ENCODE results near the gene CTNNA2.

Gene CTNNA2

GRCh38 chr2:80579756-80580155 is 1066.9 kb downstream of the CTNNA2 start:
- Histone ChIP-seq H3K23ac (ENCODE audit: low read depth, low read length, poor library complexity) (no peak overlapping the region), H3K9me3 (replicated peaks in 1 of 2; ENCODE audit: control insufficient read depth in 2 of 2, insufficient read depth in 1 of 2, low read depth in 1 of 2, low read length in 2 of 2) (no peaks in the 10 kb centered on the region), H3K27ac (replicated peaks; ENCODE audit: low read length) (no peak overlapping the region), H3K79me1 (ENCODE audit: low read depth, low read length) (no peaks in the 10 kb centered on the region), H3K4me2 (ENCODE audit: insufficient read depth, low read length, poor library complexity, severe bottlenecking) (no peak overlapping the region), H3K18ac (ENCODE audit: low read length) (no peak overlapping the region), H4K91ac (ENCODE audit: low read depth, low read length, poor library complexity) (no peak overlapping the region), H3K4ac (ENCODE audit: low read length) (no peak overlapping the region), H2BK12ac (ENCODE audit: low read length) (no peak overlapping the region), H3K4me3 (ENCODE audit: low read length in 2 of 2) (no peak overlapping the region), H2AK5ac (ENCODE audit: low read depth, low read length) (no peak overlapping the region), H3K4me1 (ENCODE audit: control insufficient read depth in 2 of 2, insufficient read depth in 1 of 2, low read depth in 1 of 2, low read length in 2 of 2) (no peaks in the 10 kb centered on the region), H3K9ac (ENCODE audit: low read depth, low read length, poor library complexity) (no peak overlapping the region), H4K8ac (ENCODE audit: low read depth, low read length) (no peak overlapping the region), H2BK120ac (ENCODE audit: low read depth, low read length) (no peak overlapping the region), H2AFZ (ENCODE audit: low read length) (no peak overlapping the region), H2BK15ac (ENCODE audit: low read length) (no peak overlapping the region), H3K36me3 (replicated peaks in 1 of 2; ENCODE audit: control insufficient read depth in 2 of 2, insufficient read depth in 2 of 2, low read length in 2 of 2) (no peaks in the 10 kb centered on the region), H3K27me3 (ENCODE audit: control insufficient read depth in 3 of 3, insufficient read depth in 3 of 3, low read depth in 1 of 3, low read length in 3 of 3) (no peaks in the 10 kb centered on the region), H3K14ac (ENCODE audit: low read length) (no peak overlapping the region), H2BK5ac (ENCODE audit: low read length) (no peak overlapping the region)
- WGBS, 2 donors (ENCODE audit: extremely low coverage in 2 of 2, insufficient read length in 2 of 2, insufficient replicate concordance in 1 of 2), result no CpG with 5 or more reads among the region's 5 CpGs
- DNase-seq (ENCODE audit: low spot score), result no peak

GRCh38 chr2:80591233-80591632 is 1078.4 kb downstream of the CTNNA2 start:
- WGBS, 2 donors (ENCODE audit: extremely low coverage in 2 of 2, insufficient read length in 2 of 2, insufficient replicate concordance in 1 of 2), result no CpG with 5 or more reads among the region's 2 CpGs
- Histone ChIP-seq H3K9me3 (replicated peaks in 1 of 2; ENCODE audit: control insufficient read depth in 2 of 2, insufficient read depth in 1 of 2, low read depth in 1 of 2, low read length in 2 of 2) (no peaks in the 10 kb centered on the region), H4K91ac (ENCODE audit: low read depth, low read length, poor library complexity) (no peak overlapping the region), H3K79me1 (ENCODE audit: low read depth, low read length) (no peaks in the 10 kb centered on the region), H2BK120ac (ENCODE audit: low read depth, low read length) (no peak overlapping the region), H3K23ac (ENCODE audit: low read depth, low read length, poor library complexity) (no peak overlapping the region), H4K8ac (ENCODE audit: low read depth, low read length) (no peak overlapping the region), H3K36me3 (replicated peaks in 1 of 2; ENCODE audit: control insufficient read depth in 2 of 2, insufficient read depth in 2 of 2, low read length in 2 of 2) (no peaks in the 10 kb centered on the region), H2BK5ac (ENCODE audit: low read length) (no peak overlapping the region), H3K27me3 (ENCODE audit: control insufficient read depth in 3 of 3, insufficient read depth in 3 of 3, low read depth in 1 of 3, low read length in 3 of 3) (no peaks in the 10 kb centered on the region), H3K18ac (ENCODE audit: low read length) (no peak overlapping the region), H3K4me2 (ENCODE audit: insufficient read depth, low read length, poor library complexity, severe bottlenecking) (no peak overlapping the region), H3K27ac (replicated peaks; ENCODE audit: low read length) (no peak overlapping the region), H3K4me1 (ENCODE audit: control insufficient read depth in 2 of 2, insufficient read depth in 1 of 2, low read depth in 1 of 2, low read length in 2 of 2) (no peaks in the 10 kb centered on the region), H2AFZ (ENCODE audit: low read length) (no peak overlapping the region), H2BK15ac (ENCODE audit: low read length) (no peak overlapping the region), H2BK12ac (ENCODE audit: low read length) (no peak overlapping the region), H2AK5ac (ENCODE audit: low read depth, low read length) (no peak overlapping the region), H3K4ac (ENCODE audit: low read length) (no peak overlapping the region), H3K14ac (ENCODE audit: low read length) (no peak overlapping the region), H3K4me3 (ENCODE audit: low read length in 2 of 2) (no peak overlapping the region), H3K9ac (ENCODE audit: low read depth, low read length, poor library complexity) (no peak overlapping the region)
- no peak for DNase-seq (ENCODE audit: low spot score)

GRCh38 chr2:80592106-80592505 is 1079.3 kb downstream of the CTNNA2 start:
- H3K27me3 ChIP-seq (ENCODE audit: control insufficient read depth in 3 of 3, insufficient read depth in 3 of 3, low read depth in 1 of 3, low read length in 3 of 3), result no peaks in the 10 kb centered on the region
- no peak overlapping the region for H3K14ac ChIP-seq (ENCODE audit: low read length)
- no peaks in the 10 kb centered on the region for H3K9me3 ChIP-seq (replicated peaks in 1 of 2; ENCODE audit: control insufficient read depth in 2 of 2, insufficient read depth in 1 of 2, low read depth in 1 of 2, low read length in 2 of 2)
- no CpG with 5 or more reads among the region's 2 CpGs for WGBS, 2 donors (ENCODE audit: extremely low coverage in 2 of 2, insufficient read length in 2 of 2, insufficient replicate concordance in 1 of 2)
- no peak overlapping the region for H2BK120ac ChIP-seq (ENCODE audit: low read depth, low read length)
- no peak overlapping the region for H3K18ac ChIP-seq (ENCODE audit: low read length)
- H3K4ac ChIP-seq (ENCODE audit: low read length), result no peak overlapping the region
- H2BK15ac ChIP-seq (ENCODE audit: low read length), result no peak overlapping the region
- no peak overlapping the region for H3K27ac ChIP-seq (replicated peaks; ENCODE audit: low read length)
- no peak overlapping the region for H3K23ac ChIP-seq (ENCODE audit: low read depth, low read length, poor library complexity)
- H3K36me3 ChIP-seq (replicated peaks in 1 of 2; ENCODE audit: control insufficient read depth in 2 of 2, insufficient read depth in 2 of 2, low read length in 2 of 2), result no peaks in the 10 kb centered on the region
- no peak overlapping the region for H3K9ac ChIP-seq (ENCODE audit: low read depth, low read length, poor library complexity)
- no peak for DNase-seq (ENCODE audit: low spot score)
- no peak overlapping the region for H4K8ac ChIP-seq (ENCODE audit: low read depth, low read length)
- H2AFZ ChIP-seq (ENCODE audit: low read length), result no peak overlapping the region
- no peaks in the 10 kb centered on the region for H3K4me1 ChIP-seq (ENCODE audit: control insufficient read depth in 2 of 2, insufficient read depth in 1 of 2, low read depth in 1 of 2, low read length in 2 of 2)
- H3K4me3 ChIP-seq (ENCODE audit: low read length in 2 of 2), result no peak overlapping the region
- H2BK5ac ChIP-seq (ENCODE audit: low read length), result no peak overlapping the region
- no peak overlapping the region for H4K91ac ChIP-seq (ENCODE audit: low read depth, low read length, poor library complexity)
- H2BK12ac ChIP-seq (ENCODE audit: low read length), result no peak overlapping the region
- no peak overlapping the region for H2AK5ac ChIP-seq (ENCODE audit: low read depth, low read length)
- H3K4me2 ChIP-seq (ENCODE audit: insufficient read depth, low read length, poor library complexity, severe bottlenecking), result no peak overlapping the region
- no peaks in the 10 kb centered on the region for H3K79me1 ChIP-seq (ENCODE audit: low read depth, low read length)

GRCh38 chr2:80610108-80610507 is 1097.3 kb downstream of the CTNNA2 start:
- Histone ChIP-seq H2AK5ac (ENCODE audit: low read depth, low read length) (no peak overlapping the region), H4K91ac (ENCODE audit: low read depth, low read length, poor library complexity) (no peak overlapping the region), H3K18ac (ENCODE audit: low read length) (no peak overlapping the region), H2BK5ac (ENCODE audit: low read length) (no peak overlapping the region), H3K4me1 (ENCODE audit: control insufficient read depth in 2 of 2, insufficient read depth in 1 of 2, low read depth in 1 of 2, low read length in 2 of 2) (peaks cover 0 to 4% of the 10 kb centered on the region in 2 donors), H3K27me3 (ENCODE audit: control insufficient read depth in 3 of 3, insufficient read depth in 3 of 3, low read depth in 1 of 3, low read length in 3 of 3) (no peaks in the 10 kb centered on the region), H3K23ac (ENCODE audit: low read depth, low read length, poor library complexity) (no peak overlapping the region), H2BK120ac (ENCODE audit: low read depth, low read length) (no peak overlapping the region), H2BK15ac (ENCODE audit: low read length) (no peak overlapping the region), H3K4me3 (ENCODE audit: low read length in 2 of 2) (no peak overlapping the region), H2BK12ac (ENCODE audit: low read length) (no peak overlapping the region), H4K8ac (ENCODE audit: low read depth, low read length) (no peak overlapping the region), H2AFZ (ENCODE audit: low read length) (no peak overlapping the region), H3K36me3 (replicated peaks in 1 of 2; ENCODE audit: control insufficient read depth in 2 of 2, insufficient read depth in 2 of 2, low read length in 2 of 2) (no peaks in the 10 kb centered on the region), H3K79me1 (ENCODE audit: low read depth, low read length) (no peaks in the 10 kb centered on the region), H3K4ac (ENCODE audit: low read length) (no peak overlapping the region), H3K27ac (replicated peaks; ENCODE audit: low read length) (no peak overlapping the region), H3K9me3 (replicated peaks in 1 of 2; ENCODE audit: control insufficient read depth in 2 of 2, insufficient read depth in 1 of 2, low read depth in 1 of 2, low read length in 2 of 2) (no peaks in the 10 kb centered on the region), H3K4me2 (ENCODE audit: insufficient read depth, low read length, poor library complexity, severe bottlenecking) (no peak overlapping the region), H3K9ac (ENCODE audit: low read depth, low read length, poor library complexity) (no peak overlapping the region), H3K14ac (ENCODE audit: low read length) (no peak overlapping the region)
- DNase-seq (ENCODE audit: low spot score), result no peak
